Aorta (tissue), 5 donors: ENCODE data around the gene LRP3. TPM values are rescaled to one million over a fixed set of nuclear protein-coding genes. Genes with fewer than 3 reads are reported as not detected.

ENCODE experiments used
- ATAC-seq: fragments of 200-7000 bp; cut with Tn5 transposase; one replicate; pipeline ENCODE4 v1.9.1; 2022; ENCODE audit warnings: moderate library complexity; ENCODE audit not compliant: low FRiP score
- DNase-seq, 2 donors: peaks; one replicate each; pipeline ENCODE4 v3.0.0-alpha.2; 2020
- H3K27ac ChIP-seq, 2 donors: one replicate each; pipeline ENCODE4 v1.5.1; 2013; ENCODE audit warnings: low read length in 2 of 2, mild to moderate bottlenecking in 2 of 2, moderate library complexity in 2 of 2, control low read depth in 1 of 2, inconsistent platforms in 1 of 2, low read depth in 1 of 2
- H3K27me3 ChIP-seq, 2 donors: one replicate each; pipeline ENCODE4 v1.6.1; 2013; ENCODE audit warnings: control low read depth in 1 of 2, low read length in 1 of 2, mild to moderate bottlenecking in 1 of 2, moderate library complexity in 1 of 2; ENCODE audit not compliant: insufficient read depth in 2 of 2, control insufficient read depth in 1 of 2
- H3K36me3 ChIP-seq, 2 donors: one replicate each; pipeline ENCODE4 v1.6.1; 2013; ENCODE audit warnings: control low read depth in 1 of 2, low read length in 1 of 2, mild to moderate bottlenecking in 1 of 2; ENCODE audit not compliant: insufficient read depth in 2 of 2, control insufficient read depth in 1 of 2
- H3K4me1 ChIP-seq, 2 donors: one replicate each; pipeline ENCODE4 v1.6.1; 2013; ENCODE audit warnings: low read length in 2 of 2, control low read depth in 1 of 2, mild to moderate bottlenecking in 1 of 2, moderate library complexity in 1 of 2; ENCODE audit not compliant: insufficient read depth in 2 of 2, control insufficient read depth in 1 of 2
- H3K4me3 ChIP-seq, 2 donors: one replicate each; pipeline ENCODE4 v1.5.1; 2013; ENCODE audit warnings: low read length in 2 of 2, control low read depth in 1 of 2, mild to moderate bottlenecking in 1 of 2
- H3K9me3 ChIP-seq: one replicate; pipeline ENCODE4 v1.6.1; 2013; ENCODE audit warnings: mild to moderate bottlenecking, low read length; ENCODE audit not compliant: control insufficient read depth
- WGBS, 2 donors: extraction: QIAGEN DNeasy Blood & Tissue Kit; methylation state at CpG; one replicate each; pipeline ENCODE4 v1.1.7; 2013; 5-methylcytosine and 5-hydroxymethylcytosine counted together
- intact Hi-C, 2 donors: fragments of 100-400 bp; cut with DNase I; formaldehyde crosslinking; loops; one replicate each; pipeline versions ENCODE4 v1.14.2 to v1.15.0; 2022
- polyA plus RNA-seq, 2 donors: library from polyadenylated mRNA; stranded (reverse); fragments of 200-250 nt; gene quantifications; one replicate each; pipeline ENCODE4 v1.2.3, GENCODE V29; 2013
- total RNA-seq, 2 donors: library from RNA; stranded (reverse); fragmentation: NEBNext Ultra II Directional; extraction: Animal tissue kit (Norgen Biotek cat#: 25700); gene quantifications; one replicate each; pipeline ENCODE4 v1.2.1, GENCODE V29; 2021
- donor health status: healthy with polysubstance abuse.
- donor health status: Bipolar disorder and iron deficiency.
- donor health status: DM: no; HTN: no; CAD: no.
- donor health status: DM: no; HTN: no; CAD: no.
- donor health status: DM: yes; HTN: yes; CAD: no.

LRP3 gene
- total and polyA plus RNA-seq, 4 donors: 3.9 to 27.2 (median 21.2) TPM

- no peak for ATAC-seq
- Histone ChIP-seq H3K4me3 (no peak overlapping the region), H3K4me1 (no peaks in the 10 kb centered on the region), H3K27ac (no peak overlapping the region), H3K36me3 (no peaks in the 10 kb centered on the region), H3K27me3 (peaks cover 0 to 4% of the 10 kb centered on the region in 2 donors), H3K9me3 (peaks cover 7% of the 10 kb centered on the region)
- no peak for DNase-seq
- WGBS, 2 donors: 3 to 4% methylated on average over 32 to 66 of the region's 66 CpGs
- intact Hi-C loops: no loop called here
These were observed 32.6 kb downstream of the LRP3 start for GRCh38 chr19:33226550-33227241.

GRCh38 chr19:33227242-33227650 lies 33.1 kb downstream of the LRP3 start:
- H3K9me3 ChIP-seq: peaks cover 7% of the 10 kb centered on the region
- no peaks in the 10 kb centered on the region for H3K36me3 ChIP-seq
- no peak overlapping the region for H3K27ac ChIP-seq
- no peak overlapping the region for H3K4me3 ChIP-seq
- intact Hi-C loops: no loop called here
- ATAC-seq (no peak), DNase-seq (no peak)
- no peaks in the 10 kb centered on the region for H3K4me1 ChIP-seq
- 23 to 27% methylated on average over 18 of the region's 18 CpGs for WGBS, 2 donors
- peaks cover 0 to 4% of the 10 kb centered on the region in 2 donors for H3K27me3 ChIP-seq

GRCh38 chr19:33227870-33228599 lies 33.9 kb downstream of the LRP3 start:
- 90 to 97% methylated on average over 1 of the region's 1 CpG for WGBS, 2 donors
- H3K27ac ChIP-seq: no peak overlapping the region
- intact Hi-C loops: no loop called here
- H3K9me3 ChIP-seq: peaks cover 7% of the 10 kb centered on the region
- no peaks in the 10 kb centered on the region for H3K36me3 ChIP-seq
- no peak overlapping the region for H3K4me3 ChIP-seq
- H3K4me1 ChIP-seq: no peaks in the 10 kb centered on the region
- DNase-seq (no peak), ATAC-seq (no peak)
- peaks cover 0 to 4% of the 10 kb centered on the region in 2 donors for H3K27me3 ChIP-seq

- no peak overlapping the region for H3K27ac ChIP-seq
- H3K27me3 ChIP-seq: peaks cover 0 to 4% of the 10 kb centered on the region in 2 donors
- 82 to 83% methylated on average over 5 of the region's 5 CpGs for WGBS, 2 donors
- DNase-seq (no peak), ATAC-seq (no peak)
- H3K9me3 ChIP-seq: peaks cover 7% of the 10 kb centered on the region
- no peaks in the 10 kb centered on the region for H3K4me1 ChIP-seq
- no peaks in the 10 kb centered on the region for H3K36me3 ChIP-seq
- intact Hi-C loops: loop anchor here (10.0 kb wide), 1 partner anchor 545 kb away; no protein-coding TSS in a partner anchor
- H3K4me3 ChIP-seq: no peak overlapping the region
These were observed 35.8 kb downstream of the LRP3 start for GRCh38 chr19:33229962-33230361.

GRCh38 chr19:33231511-33231910 lies 37.4 kb downstream of the LRP3 start:
- Histone ChIP-seq H3K27ac (no peak overlapping the region), H3K9me3 (peaks cover 7% of the 10 kb centered on the region), H3K4me3 (no peak overlapping the region), H3K4me1 (no peaks in the 10 kb centered on the region), H3K36me3 (no peaks in the 10 kb centered on the region), H3K27me3 (peaks cover 0 to 4% of the 10 kb centered on the region in 2 donors)
- DNase-seq: no peak
- intact Hi-C loops: loop anchor here (10.0 kb wide), 1 partner anchor 543 kb away; no protein-coding TSS in a partner anchor
- WGBS, 2 donors: 84 to 86% methylated on average over 5 of the region's 5 CpGs
- ATAC-seq: no peak

- no peak for ATAC-seq
These were observed 38.5 kb downstream of the LRP3 start for GRCh38 chr19:33232656-33233055.

GRCh38 chr19:33233056-33233873 lies 39.1 kb downstream of the LRP3 start:
- DNase-seq (peak in 1 of 2 donors; percentile 5), ATAC-seq (no peak)
- 88 to 90% methylated on average over 9 of the region's 9 CpGs for WGBS, 2 donors
- intact Hi-C loops: loop anchor here (10.0 kb wide), 1 partner anchor 542 kb away; no protein-coding TSS in a partner anchor
- Histone ChIP-seq H3K4me1 (no peaks in the 10 kb centered on the region), H3K9me3 (peaks cover 3% of the 10 kb centered on the region), H3K27ac (no peak overlapping the region), H3K27me3 (no peaks in the 10 kb centered on the region), H3K4me3 (no peak overlapping the region), H3K36me3 (no peaks in the 10 kb centered on the region)

More at GRCh38 chr19:33232656-33233055, 38.5 kb downstream of the LRP3 start:
- H3K9me3 ChIP-seq: peaks cover 3% of the 10 kb centered on the region
- 52 to 54% methylated on average over 12 of the region's 12 CpGs for WGBS, 2 donors
- intact Hi-C loops: loop anchor here (10.0 kb wide), 1 partner anchor 542 kb away; no protein-coding TSS in a partner anchor
- DNase-seq: no peak
- no peaks in the 10 kb centered on the region for H3K27me3 ChIP-seq
- no peak overlapping the region for H3K4me3 ChIP-seq
- no peaks in the 10 kb centered on the region for H3K4me1 ChIP-seq
- H3K27ac ChIP-seq: no peak overlapping the region
- no peaks in the 10 kb centered on the region for H3K36me3 ChIP-seq

GRCh38 chr19:33234092-33234491 lies 40.0 kb downstream of the LRP3 start:
- H3K4me1 ChIP-seq: no peaks in the 10 kb centered on the region
- intact Hi-C loops: loop anchor here (2.0 to 10.0 kb wide), 2 partner anchors 173 to 541 kb away; no protein-coding TSS in a partner anchor
- no peaks in the 10 kb centered on the region for H3K36me3 ChIP-seq
- WGBS, 2 donors: 73 to 76% methylated on average over 8 of the region's 8 CpGs
- peaks cover 3% of the 10 kb centered on the region for H3K9me3 ChIP-seq
- no peak overlapping the region for H3K4me3 ChIP-seq
- H3K27me3 ChIP-seq: no peaks in the 10 kb centered on the region
- no peak overlapping the region for H3K27ac ChIP-seq
- DNase-seq (peak in 1 of 2 donors; percentile 33), ATAC-seq (no peak)
